B cell (primary cell): Measurements from ENCODE around the gene ZDHHC7. TPM values are rescaled to one million over a fixed set of nuclear protein-coding genes. Genes with fewer than 3 reads are reported as not detected.

Experiments
- ATAC-seq: fragments of 200-7000 bp; cut with Tn5 transposase; one replicate; pipeline ENCODE4 v1.10.0; 2021; ENCODE audit warnings: low read depth, mild to moderate bottlenecking, moderate number of reproducible peaks, moderate library complexity
- CTCF ChIA-PET: fragments of 350-600 bp; sonication (Branson Sonifier 250); formaldehyde crosslinking; loops from one replicate; lab custom pipeline; 2021; ENCODE audit warnings: antibody characterized with exemption, inconsistent platforms; lab: Charles Lee
- POLR2A ChIA-PET: fragments of 350-600 bp; sonication (Branson Sonifier 250); formaldehyde crosslinking; loops from one replicate; lab custom pipeline; 2021; ENCODE audit warnings: antibody characterized with exemption; lab: Charles Lee
- DNase-seq: peaks from one replicate; pipeline ENCODE4 v3.0.0; 2013
- H2AFZ ChIP-seq: 2 replicates; pipeline ENCODE4 v1.6.1; 2012; ENCODE audit warnings: mild to moderate bottlenecking, low read depth, low read length; ENCODE audit not compliant: insufficient read depth, poor library complexity, severe bottlenecking
- H3K27ac ChIP-seq, 2 donors: 1 replicate in 1 of 2; 2 replicates in 1 of 2; pipeline ENCODE4 v1.5.1; 2012 to 2013; ENCODE audit warnings: low read length in 2 of 2, mild to moderate bottlenecking in 2 of 2, moderate library complexity in 1 of 2
- H3K27me3 ChIP-seq, 4 experiments: fragments of 200-600 bp in 1 of 4; sonication (generic) in 1 of 4; replicated peaks in 1 of 4; 1 replicate in 2 of 4; 2 replicates in 2 of 4; pipeline versions ENCODE4 v1.6.1 to v1.7.0; 2013 to 2016; ENCODE audit warnings: low read length in 3 of 4, mild to moderate bottlenecking in 2 of 4, mixed read lengths in 1 of 4, moderate library complexity in 1 of 4; ENCODE audit not compliant: insufficient read depth in 4 of 4, control insufficient read depth in 3 of 4; ENCODE audit errors: control extremely low read depth in 1 of 4
- H3K36me3 ChIP-seq, 2 experiments: replicated peaks in 1 of 2; 1 replicate in 1 of 2; 2 replicates in 1 of 2; pipeline versions ENCODE4 v1.6.1 to v1.7.1; 2013; ENCODE audit warnings: low read length in 1 of 2; ENCODE audit not compliant: insufficient read depth in 2 of 2, control insufficient read depth in 1 of 2; ENCODE audit errors: control extremely low read depth in 1 of 2, extremely low read depth in 1 of 2
- H3K4me1 ChIP-seq, 2 donors: fragments of 200-600 bp in 1 of 2; sonication (generic) in 1 of 2; 1 replicate in 1 of 2; 2 replicates in 1 of 2; pipeline versions ENCODE4 v1.5.1 to v1.6.1; 2013 to 2017; ENCODE audit warnings: low read length in 2 of 2; ENCODE audit not compliant: control insufficient read depth in 2 of 2, insufficient read depth in 2 of 2
- H3K4me2 ChIP-seq: replicated peaks from 2 replicates; pipeline ENCODE3; 2012; ENCODE audit warnings: mild to moderate bottlenecking, low read depth, low read length; ENCODE audit not compliant: poor library complexity, severe bottlenecking
- H3K4me3 ChIP-seq, 5 experiments: fragments of 200-600 bp in 1 of 5; sonication (generic) in 1 of 5; 1 replicate in 3 of 5; 2 replicates in 2 of 5; pipeline versions ENCODE4 v1.5.1 to v1.7.0; 2011 to 2016; ENCODE audit warnings: low read length in 4 of 5, mild to moderate bottlenecking in 4 of 5, low read depth in 2 of 5, control low read depth in 1 of 5, moderate library complexity in 1 of 5; ENCODE audit not compliant: insufficient read depth in 1 of 5; ENCODE audit errors: control extremely low read depth in 1 of 5, extremely low read depth in 1 of 5
- H3K79me2 ChIP-seq: fragments of 200-600 bp; sonication (generic); one replicate; pipeline ENCODE4 v1.6.0; 2016; ENCODE audit warnings: low read length; ENCODE audit not compliant: control insufficient read depth, insufficient read depth
- H3K9ac ChIP-seq: fragments of 200-600 bp; sonication (generic); 2 replicates; pipeline ENCODE4 v1.6.1; 2017; ENCODE audit warnings: mild to moderate bottlenecking, low read length, moderate library complexity
- H3K9me3 ChIP-seq, 3 donors: one replicate each; pipeline versions ENCODE4 v1.6.1 to v1.7.1; 2013; ENCODE audit warnings: low read length in 2 of 3; ENCODE audit not compliant: control insufficient read depth in 2 of 3, insufficient read depth in 1 of 3; ENCODE audit errors: control extremely low read depth in 1 of 3
- H4K20me1 ChIP-seq: 2 replicates; pipeline ENCODE4 v1.6.0; 2012; ENCODE audit warnings: mild to moderate bottlenecking, low read length; ENCODE audit not compliant: insufficient read depth, control insufficient read depth, poor library complexity, severe bottlenecking
- H3K27ac Mint-ChIP-seq: one replicate; pipeline ENCODE4 v1.8.0; 2021; ENCODE audit warnings: mixed read lengths
- H3K27me3 Mint-ChIP-seq: one replicate; pipeline ENCODE4 v1.8.0; 2021; ENCODE audit warnings: mixed read lengths
- H3K4me1 Mint-ChIP-seq: one replicate; pipeline ENCODE4 v1.8.0; 2021; ENCODE audit warnings: mixed read lengths
- H3K4me3 Mint-ChIP-seq: one replicate; pipeline ENCODE4 v1.8.0; 2021; ENCODE audit warnings: mixed read lengths
- H3K9me3 Mint-ChIP-seq: one replicate; pipeline ENCODE4 v1.8.0; 2022; ENCODE audit warnings: mixed read lengths; ENCODE audit not compliant: insufficient read depth
- CTCF ChIP-seq: fragments of 200-600 bp; IDR thresholded peaks from one replicate; pipeline ENCODE4 v1.8.0; 2022; ENCODE audit warnings: antibody characterized with exemption, mild to moderate bottlenecking
- EZH2 ChIP-seq: IDR thresholded peaks from 2 replicates; pipeline ENCODE4 v1.6.1; 2012; ENCODE audit warnings: borderline replicate concordance, low read depth, mild to moderate bottlenecking, moderate library complexity, low read length; ENCODE audit not compliant: insufficient read depth, poor library complexity, severe bottlenecking
- WGBS: methylation state at CpG from one replicate; pipeline ENCODE4 v1.1.5; 2013; ENCODE audit warnings: missing lambda C conversion rate; ENCODE audit not compliant: insufficient coverage; 5-methylcytosine and 5-hydroxymethylcytosine counted together
- intact Hi-C: fragments of 100-400 bp; cut with micrococcal nuclease; formaldehyde crosslinking; loops from one replicate; pipeline ENCODE4 v1.10.0; 2022
- polyA plus RNA-seq: library from polyadenylated mRNA; depleted of rRNA; stranded (reverse); fragments of >200 nt; gene quantifications from 2 replicates; pipeline ENCODE4 v1.2.3, GENCODE V29; 2012
- total RNA-seq, 2 donors: library from RNA; stranded (reverse); fragments of 120-200 nt in 1 of 2; gene quantifications; 1 replicate in 1 of 2; 2 replicates in 1 of 2; pipeline versions ENCODE4 v1.2.3 to v1.2.4, GENCODE V29; 2013 to 2022

ZDHHC7 gene
- total and polyA plus RNA-seq, 2 donors (not counting 1 experiment from before 2014, with no cell fraction given) = 25.2 to 36.1 TPM

GRCh38 chr16:85057212-85057889 is 46.0 kb upstream of the ZDHHC7 start:
- Histone ChIP-seq H3K4me1 (peaks cover 46 to 48% of the 10 kb centered on the region in 2 donors), H3K27me3 (peaks cover 0 to 2% (median 0%) of the 10 kb centered on the region in 4 experiments), H4K20me1 (no peaks in the 10 kb centered on the region), H3K79me2 (no peaks in the 10 kb centered on the region), H3K4me2 (peak overlapping the region; percentile 49), H3K9me3 (no peaks in the 10 kb centered on the region), H2AFZ (no peak overlapping the region), H3K4me3 (no peak overlapping the region), H3K36me3 (no peaks in the 10 kb centered on the region), H3K27ac (no peak overlapping the region), H3K9ac (no peak overlapping the region)
- DNase-seq = no peak
- intact Hi-C loops = no loop called here
- TF ChIP-seq EZH2 = no peak
- TF ChIP-seq CTCF = no peak
- ChIA-PET POLR2A (no interaction called here), CTCF (interaction anchor here (0.6 to 1.3 kb wide), 2 partner anchors 29 to 86 kb away, joined by 3 to 4 read pairs; no protein-coding TSS in a partner anchor)
- WGBS = no CpG with 5 or more reads among the region's 9 CpGs
- Mint-ChIP-seq H3K27ac (no peak overlapping the region), H3K27me3 (peaks cover 15% of the 10 kb centered on the region), H3K4me1 (peaks cover 42% of the 10 kb centered on the region), H3K4me3 (peak overlapping the region; percentile 34), H3K9me3 (no peaks in the 10 kb centered on the region)
- no peak for ATAC-seq

- Histone ChIP-seq H3K27ac (peak overlapping the region in 1 of 2 donors; percentile 59), H4K20me1 (no peaks in the 10 kb centered on the region), H3K4me2 (peak overlapping the region; percentile 69), H2AFZ (peak overlapping the region; percentile 68), H3K4me1 (peaks cover 39 to 41% of the 10 kb centered on the region in 2 donors), H3K9ac (peak overlapping the region; percentile 27), H3K4me3 (peak overlapping the region in 3 of 5 experiments; percentile 20 to 38 (median 28)), H3K36me3 (no peaks in the 10 kb centered on the region), H3K9me3 (no peaks in the 10 kb centered on the region), H3K79me2 (no peaks in the 10 kb centered on the region), H3K27me3 (peaks cover 0 to 2% (median 0%) of the 10 kb centered on the region in 4 experiments)
- intact Hi-C loops = loop anchor here (1.0 kb wide), 1 partner anchor 30 kb away; no protein-coding TSS in a partner anchor
- POLR2A ChIA-PET = no interaction called here
- DNase-seq = peak; percentile 33
- H3K9me3 Mint-ChIP-seq = no peaks in the 10 kb centered on the region
- TF ChIP-seq CTCF = no peak
- no peak for TF ChIP-seq EZH2
- peaks cover 38% of the 10 kb centered on the region for H3K4me1 Mint-ChIP-seq
- H3K4me3 Mint-ChIP-seq = peak overlapping the region; percentile 83
- no peak for ATAC-seq
- CTCF ChIA-PET = interaction anchor here (0.6 to 1.6 kb wide), 5 partner anchors 26 to 85 kb away, joined by 4 to 11 read pairs (median 4); no protein-coding TSS in a partner anchor
- H3K27ac Mint-ChIP-seq = peak overlapping the region; percentile 83
- 58% methylated on average over 15 of the region's 16 CpGs for WGBS
- H3K27me3 Mint-ChIP-seq = peaks cover 12% of the 10 kb centered on the region
Observed at GRCh38 chr16:85056211-85056748, 44.9 kb upstream of the ZDHHC7 start.
